SIG-M5 treated with dmso at 0.1 percent for 504 hours (cell line): ENCODE measurements around the gene ASRGL1.
"Not testable (repeated sequence)": the region's sequence is repeated elsewhere in the genome, so short reads cannot be mapped to it uniquely, and the experiment has no call there.

Source experiments
- DNase-seq: peaks from one replicate; lab custom pipeline; 2025; ENCODE audit not compliant: unreplicated experiment; lab: John Stamatoyannopoulos, UW

The ASRGL1 gene

GRCh38 chr11:62337303-62338181 is at the start of gene ASRGL1:
Gene ASRGL1, plus strand, starts transcription at chr11:62337448. Its CDS starts 530 bp downstream, at chr11:62337978.
- DNase-seq = peak; percentile 43

- DNase-seq = no peak
These were observed 41.7 kb upstream of the ASRGL1 start for GRCh38 chr11:62295504-62295903.

- DNase-seq = no peak
These were observed 38.3 kb upstream of the ASRGL1 start, which contains the start of gene SCGB1D4 for GRCh38 chr11:62298975-62299374. Gene SCGB1D4, minus strand, starts transcription at chr11:62299075. Its CDS starts 65 bp downstream, at chr11:62299010.

- no peak for DNase-seq
These were observed 31.0 kb upstream of the ASRGL1 start for GRCh38 chr11:62306227-62306626.

- DNase-seq = no peak
These were observed 29.3 kb upstream of the ASRGL1 start for GRCh38 chr11:62307950-62308349.

- DNase-seq = no peak
These were observed 27.3 kb upstream of the ASRGL1 start for GRCh38 chr11:62309991-62310390.

GRCh38 chr11:62315431-62315830 is 21.8 kb upstream of the ASRGL1 start:
- DNase-seq = peak; percentile 9

GRCh38 chr11:62322524-62322923 is 14.7 kb upstream of the ASRGL1 start:
- DNase-seq = no peak

- DNase-seq = peak; percentile 89
These were observed 12.3 kb upstream of the ASRGL1 start for GRCh38 chr11:62324731-62325556.

GRCh38 chr11:62325781-62326180 is 11.5 kb upstream of the ASRGL1 start:
- not testable (repeated sequence) for DNase-seq

- not testable (repeated sequence) for DNase-seq
These were observed 10.5 kb upstream of the ASRGL1 start for GRCh38 chr11:62326719-62327118.

- DNase-seq = not testable (repeated sequence)
These were observed 9.7 kb upstream of the ASRGL1 start for GRCh38 chr11:62327541-62327940.

GRCh38 chr11:62331264-62331663 is 6.0 kb upstream of the ASRGL1 start:
- DNase-seq = not testable (repeated sequence)

GRCh38 chr11:62333768-62334167 is 3.5 kb upstream of the ASRGL1 start:
- no peak for DNase-seq

GRCh38 chr11:62336949-62337302 is 322 bp upstream of the ASRGL1 start:
- DNase-seq = not testable (repeated sequence)

GRCh38 chr11:62338218-62338617 is 970 bp downstream of the ASRGL1 start:
- no peak for DNase-seq

GRCh38 chr11:62340269-62340901 is 3.1 kb downstream of the ASRGL1 start:
- DNase-seq = peak; percentile 50

- no peak for DNase-seq
These were observed 4.3 kb downstream of the ASRGL1 start for GRCh38 chr11:62341588-62341987.

- DNase-seq = peak; percentile 19
These were observed 6.5 kb downstream of the ASRGL1 start for GRCh38 chr11:62343646-62344190.

GRCh38 chr11:62344210-62344609 is 7.0 kb downstream of the ASRGL1 start:
- DNase-seq = peak; percentile 84

- no peak for DNase-seq
These were observed 8.6 kb downstream of the ASRGL1 start for GRCh38 chr11:62345861-62346260.
